ENCODE measurements around the gene SETD1B. TPM values are rescaled to one million over a fixed set of nuclear protein-coding genes. Genes with fewer than 3 reads are reported as not detected.
"Not testable (repeated sequence)": the region's sequence is repeated elsewhere in the genome, so short reads cannot be mapped to it uniquely, and the experiment has no call there.

The SETD1B gene
- total and polyA plus RNA-seq, 2 donors (not counting 1 experiment from before 2014, with no cell fraction given) = 1.2 to 3.5 TPM

- Histone ChIP-seq H3K4me1 (ENCODE audit: control insufficient read depth, extremely low read depth, insufficient read depth, low read length) (no peaks in the 10 kb centered on the region), H3K9ac (ENCODE audit: insufficient read depth, low read length) (no peak overlapping the region), H3K27me3 (ENCODE audit: control insufficient read depth, insufficient read depth, low read length) (no peaks in the 10 kb centered on the region), H4K20me1 (ENCODE audit: control insufficient read depth, extremely low read depth, insufficient read depth, low read length) (no peaks in the 10 kb centered on the region), H3K4me2 (ENCODE audit: extremely low read depth, insufficient read depth, low read length) (no peak overlapping the region), H3K27ac (ENCODE audit: insufficient read depth, low read length) (no peak overlapping the region), H3K4me3 (replicated peaks in 1 of 4; ENCODE audit: control extremely low read depth in 1 of 4, insufficient read depth in 1 of 4, low read depth in 3 of 4, low read length in 4 of 4) (no peak overlapping the region), H2AFZ (ENCODE audit: low read length) (no peak overlapping the region), H3K36me3 (ENCODE audit: control insufficient read depth, insufficient read depth, low read length) (no peaks in the 10 kb centered on the region), H3K9me3 (ENCODE audit: control insufficient read depth, insufficient read depth, low read depth, low read length) (no peaks in the 10 kb centered on the region), H3K79me2 (ENCODE audit: control insufficient read depth, insufficient read depth, low read length) (no peaks in the 10 kb centered on the region)
- no peak for TF ChIP-seq EZH2 (IDR thresholded peaks at IDR 0.05; ENCODE audit: low read length, missing control alignments)
- no peak for TF ChIP-seq CTCF (conservative IDR thresholded peaks at IDR 0.05 in 1 of 2, IDR thresholded peaks at IDR 0.05 in 1 of 2; ENCODE audit: low read depth in 1 of 2, low read length in 2 of 2)
- DNase-seq (ENCODE audit: low read depth in 2 of 2) = no peak
Measured at GRCh38 chr12:121849665-121850064, 45.9 kb downstream of the SETD1B start.

GRCh38 chr12:121852392-121852791, 48.6 kb downstream of the SETD1B start:
- not testable (repeated sequence) for H3K4me1 ChIP-seq (ENCODE audit: control insufficient read depth, extremely low read depth, insufficient read depth, low read length); H3K4me2 ChIP-seq (ENCODE audit: extremely low read depth, insufficient read depth, low read length); H3K9ac ChIP-seq (ENCODE audit: insufficient read depth, low read length); H2AFZ ChIP-seq (ENCODE audit: low read length); H3K9me3 ChIP-seq (ENCODE audit: control insufficient read depth, insufficient read depth, low read depth, low read length); H4K20me1 ChIP-seq (ENCODE audit: control insufficient read depth, extremely low read depth, insufficient read depth, low read length); H3K36me3 ChIP-seq (ENCODE audit: control insufficient read depth, insufficient read depth, low read length); H3K4me3 ChIP-seq (replicated peaks in 1 of 4; ENCODE audit: control extremely low read depth in 1 of 4, insufficient read depth in 1 of 4, low read depth in 3 of 4, low read length in 4 of 4); H3K27ac ChIP-seq (ENCODE audit: insufficient read depth, low read length); H3K79me2 ChIP-seq (ENCODE audit: control insufficient read depth, insufficient read depth, low read length); H3K27me3 ChIP-seq (ENCODE audit: control insufficient read depth, insufficient read depth, low read length); DNase-seq (ENCODE audit: low read depth in 2 of 2)

- H4K20me1 ChIP-seq (ENCODE audit: control insufficient read depth, extremely low read depth, insufficient read depth, low read length) = no peaks in the 10 kb centered on the region
- H3K27ac ChIP-seq (ENCODE audit: insufficient read depth, low read length) = no peak overlapping the region
- TF ChIP-seq CTCF (conservative IDR thresholded peaks at IDR 0.05 in 1 of 2, IDR thresholded peaks at IDR 0.05 in 1 of 2; ENCODE audit: low read depth in 1 of 2, low read length in 2 of 2) (no peak), EZH2 (IDR thresholded peaks at IDR 0.05; ENCODE audit: low read length, missing control alignments) (no peak)
- peaks cover 9% of the 10 kb centered on the region for H3K4me1 ChIP-seq (ENCODE audit: control insufficient read depth, extremely low read depth, insufficient read depth, low read length)
- no peaks in the 10 kb centered on the region for H3K79me2 ChIP-seq (ENCODE audit: control insufficient read depth, insufficient read depth, low read length)
- no peaks in the 10 kb centered on the region for H3K9me3 ChIP-seq (ENCODE audit: control insufficient read depth, insufficient read depth, low read depth, low read length)
- H3K9ac ChIP-seq (ENCODE audit: insufficient read depth, low read length) = no peak overlapping the region
- H2AFZ ChIP-seq (ENCODE audit: low read length) = no peak overlapping the region
- no peak overlapping the region for H3K4me3 ChIP-seq (replicated peaks in 1 of 4; ENCODE audit: control extremely low read depth in 1 of 4, insufficient read depth in 1 of 4, low read depth in 3 of 4, low read length in 4 of 4)
- no peaks in the 10 kb centered on the region for H3K27me3 ChIP-seq (ENCODE audit: control insufficient read depth, insufficient read depth, low read length)
- H3K36me3 ChIP-seq (ENCODE audit: control insufficient read depth, insufficient read depth, low read length) = no peaks in the 10 kb centered on the region
- peak; percentile 13 to 20 for DNase-seq (ENCODE audit: low read depth in 2 of 2)
- no peak overlapping the region for H3K4me2 ChIP-seq (ENCODE audit: extremely low read depth, insufficient read depth, low read length)
Measured at GRCh38 chr12:121857322-121858246, 53.8 kb downstream of the SETD1B start.

Data from fibroblast of lung (primary cell).